Measurements from ENCODE around the gene CNPY3.

Gene CNPY3

DNA sequence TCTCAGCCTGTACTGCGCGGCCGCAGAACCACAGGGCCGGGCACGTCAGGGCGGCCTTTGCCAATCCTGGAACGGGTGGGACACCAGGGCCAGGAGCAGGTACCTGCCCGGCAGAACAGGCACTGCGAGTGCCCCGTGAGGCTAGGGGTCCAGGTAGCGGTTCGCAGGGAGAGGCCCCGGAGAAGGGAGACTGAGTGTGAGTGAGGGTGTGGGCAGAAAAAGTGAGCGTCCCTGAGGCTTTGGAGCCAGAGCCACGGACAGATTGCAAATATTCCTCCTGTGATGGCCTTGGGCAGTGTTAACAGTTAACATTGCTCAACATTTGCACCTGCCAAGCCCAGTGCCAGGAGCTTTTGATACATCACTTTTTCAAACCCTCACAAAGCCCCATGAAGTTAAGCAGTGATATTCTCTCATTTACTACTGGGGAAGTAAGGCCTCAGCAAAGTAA is 31.8 kb downstream of the CNPY3 start:
- no peak for DNase-seq

- DNase-seq = no peak
Measured at GRCh38 chr6:42962096-42962495, 32.8 kb downstream of the CNPY3 start.

DNA sequence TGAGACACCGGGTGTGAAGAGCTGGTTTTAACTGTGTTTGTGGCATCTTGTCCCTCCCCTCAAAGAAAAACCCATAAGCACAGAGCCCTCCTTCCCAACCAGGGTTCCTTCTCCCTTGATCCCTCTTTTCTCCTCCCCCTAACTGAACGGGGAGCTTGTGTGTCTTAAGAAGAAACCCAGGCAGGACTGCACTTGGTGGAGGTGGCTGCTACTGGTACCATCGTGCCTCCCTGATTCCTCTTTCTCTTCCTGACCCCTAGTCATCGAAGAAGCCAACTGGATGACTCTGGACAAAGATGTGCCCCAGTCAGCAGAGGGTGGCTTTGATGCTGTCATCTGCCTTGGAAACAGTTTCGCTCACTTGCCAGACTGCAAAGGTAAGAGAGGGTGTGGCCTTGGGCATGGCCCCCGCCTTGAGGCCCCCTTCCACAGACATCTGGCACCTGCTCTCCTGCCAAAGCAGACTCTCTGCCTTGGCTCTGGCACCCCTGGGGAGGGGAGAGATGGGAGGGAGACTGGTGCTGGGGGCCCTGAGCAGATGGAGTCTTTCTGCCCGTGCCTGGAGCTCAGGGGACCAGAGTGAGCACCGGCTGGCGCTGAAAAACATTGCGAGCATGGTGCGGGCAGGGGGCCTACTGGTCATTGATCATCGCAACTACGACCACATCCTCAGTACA is 33.4 kb downstream of the CNPY3 start:
- no peak for DNase-seq

DNA sequence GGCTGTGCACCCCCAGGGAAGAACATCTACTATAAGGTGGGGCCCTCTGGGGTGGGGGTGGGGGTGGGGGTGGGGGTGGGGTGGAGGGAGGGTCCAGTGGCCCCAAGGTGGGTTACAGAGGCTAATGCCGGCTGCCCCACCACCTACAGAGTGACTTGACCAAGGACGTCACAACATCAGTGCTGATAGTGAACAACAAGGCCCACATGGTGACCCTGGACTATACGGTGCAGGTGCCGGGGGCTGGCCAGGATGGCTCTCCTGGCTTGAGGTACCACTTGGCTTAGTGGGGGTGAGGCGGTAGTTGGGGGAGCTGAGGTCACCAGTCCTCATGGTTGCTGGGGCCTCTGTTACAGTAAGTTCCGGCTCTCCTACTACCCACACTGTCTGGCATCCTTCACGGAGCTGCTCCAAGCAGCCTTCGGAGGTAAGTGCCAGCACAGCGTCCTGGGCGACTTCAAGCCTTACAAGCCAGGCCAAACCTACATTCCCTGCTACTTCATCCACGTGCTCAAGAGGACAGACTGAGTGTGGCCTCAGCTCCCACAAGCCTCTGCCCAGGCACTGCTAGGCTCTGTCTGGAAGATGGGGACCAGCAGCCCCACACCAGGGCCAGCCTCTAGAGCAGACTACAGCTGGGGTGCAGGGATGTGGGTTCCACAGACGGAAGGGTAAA is 34.0 kb downstream of the CNPY3 start:
- DNase-seq = no peak

DNA sequence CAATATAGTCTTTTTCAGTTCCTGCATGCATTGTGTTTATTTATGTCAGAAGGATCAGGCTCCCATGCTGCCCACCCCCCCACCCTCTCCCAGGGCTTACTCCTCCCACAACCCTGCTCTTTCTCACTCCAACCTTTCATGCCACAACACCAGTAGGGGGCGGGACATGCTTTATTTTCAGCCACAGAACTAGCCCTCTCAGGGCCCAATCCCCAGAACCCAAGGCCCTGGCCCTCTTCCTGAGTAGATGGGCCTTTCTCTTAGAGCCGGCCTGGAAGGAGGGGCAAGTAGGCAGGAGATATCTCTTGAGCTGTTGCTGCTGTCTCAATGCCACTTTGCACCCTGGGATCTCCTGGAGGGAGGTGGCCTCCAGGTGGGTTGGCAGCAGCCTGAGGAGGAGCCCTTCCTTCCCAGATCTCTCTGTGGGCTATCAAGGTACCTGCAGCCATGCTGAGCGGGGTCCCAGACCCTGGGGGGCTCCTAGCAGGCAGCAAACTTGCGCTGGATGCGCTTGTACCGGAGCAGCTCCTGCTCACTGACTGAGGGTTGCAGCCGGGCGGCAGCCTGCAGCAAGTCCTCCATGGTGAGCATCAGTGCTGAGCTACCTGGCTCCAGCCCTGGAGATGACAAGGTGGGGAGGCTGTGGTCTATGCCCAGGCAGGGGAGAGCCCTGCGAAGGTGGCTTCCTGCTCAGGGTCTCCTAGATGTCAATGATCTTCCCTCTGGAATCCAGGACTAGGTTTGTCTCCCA is 34.8 kb downstream of the CNPY3 start:
- DNase-seq = peak; percentile 38

DNA sequence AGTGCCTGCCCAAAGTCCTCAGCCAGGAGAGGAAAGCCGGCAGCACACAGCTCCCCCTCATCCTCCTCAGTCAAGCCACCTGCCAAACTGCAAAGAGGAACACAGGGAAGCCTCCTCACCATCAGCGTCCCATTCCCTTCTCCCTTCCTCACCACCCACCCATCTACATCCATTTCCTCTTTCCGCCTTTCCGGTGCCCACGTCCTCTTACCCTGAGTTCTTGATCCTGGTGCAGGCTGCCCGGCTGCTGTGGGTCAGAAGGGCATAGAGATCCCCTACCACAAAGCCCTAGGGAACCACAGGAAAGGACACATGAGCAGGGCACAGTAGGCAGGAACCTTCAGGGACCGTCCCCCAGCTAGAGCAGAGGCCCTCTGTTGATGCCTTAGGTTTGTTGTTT is 37.3 kb downstream of the CNPY3 start:
- no peak for DNase-seq

DNA sequence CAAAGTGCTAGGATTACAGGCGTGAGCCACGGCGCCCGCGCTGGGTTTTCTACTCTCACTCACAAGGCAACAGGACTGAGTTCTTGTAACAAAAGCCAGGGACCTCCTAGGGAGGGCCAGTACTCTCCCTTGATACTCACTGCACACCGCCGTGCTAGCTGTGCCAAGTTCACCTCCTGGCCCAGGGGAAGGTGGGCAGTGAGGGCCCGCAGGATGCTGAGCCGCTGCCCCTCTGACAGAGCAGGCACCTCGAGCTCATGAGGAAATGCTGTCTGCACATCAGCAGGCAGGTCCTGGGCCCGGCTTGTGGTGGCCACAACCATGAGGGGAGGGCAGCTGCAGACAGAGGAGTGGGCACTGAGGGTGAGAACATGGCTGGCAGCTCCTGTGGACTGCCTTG is 37.9 kb downstream of the CNPY3 start:
- no peak for DNase-seq

GRCh38 chr6:42968126-42968701 is 38.9 kb downstream of the CNPY3 start:
- DNase-seq = no peak

GRCh38 chr6:42968783-42969182 is 39.5 kb downstream of the CNPY3 start:
- DNase-seq = no peak

- DNase-seq = no peak
Measured at GRCh38 chr6:42969431-42969830, 40.2 kb downstream of the CNPY3 start.

DNA sequence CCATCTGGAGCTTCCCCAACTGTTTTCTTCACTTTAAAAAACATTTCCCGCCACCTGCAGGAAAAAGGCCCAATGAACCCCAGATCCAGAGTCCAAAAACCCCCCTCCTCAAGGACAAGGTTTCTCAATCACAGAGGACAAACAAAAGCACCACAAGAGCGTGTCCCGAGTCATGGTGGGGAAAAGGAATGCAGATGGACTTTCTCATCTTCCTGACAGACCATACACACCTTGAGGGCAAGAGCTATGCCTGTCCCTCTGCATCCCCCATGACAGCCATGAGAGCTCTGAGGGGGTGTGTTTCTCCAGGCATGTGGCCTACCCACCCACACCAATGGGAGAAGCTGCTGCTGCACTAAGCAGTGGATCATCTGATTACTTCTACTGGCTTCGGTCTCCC is 40.7 kb downstream of the CNPY3 start:
- no peak for DNase-seq

- no peak for DNase-seq
Measured at GRCh38 chr6:42970871-42971612, 41.8 kb downstream of the CNPY3 start.

DNA sequence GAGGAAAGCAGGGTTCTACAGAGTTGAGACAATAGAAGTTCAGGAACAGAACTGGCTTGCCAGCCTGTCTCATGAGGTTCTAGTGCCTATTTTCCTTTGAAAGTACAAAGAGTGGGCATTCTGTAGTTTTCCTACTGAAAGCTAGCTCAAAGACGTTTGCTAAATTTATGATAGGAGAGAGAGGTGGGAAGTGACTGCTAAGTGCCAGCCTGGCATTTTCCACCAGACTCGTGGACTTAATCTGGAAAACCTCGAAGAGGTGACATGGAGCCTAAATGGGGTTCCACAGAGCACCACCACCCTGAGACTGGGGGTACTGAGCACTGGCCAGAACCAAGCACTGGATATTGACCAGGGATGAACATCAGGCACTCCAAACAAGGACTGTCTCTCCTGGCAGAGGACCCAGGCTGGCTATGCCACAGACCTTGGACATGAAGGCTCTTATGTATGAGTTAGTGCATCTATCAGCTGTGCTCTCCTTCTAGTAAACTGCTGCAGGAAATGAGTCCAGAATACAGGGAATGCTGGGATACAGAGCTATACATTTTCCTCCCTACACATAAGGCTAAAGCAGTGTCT is 42.6 kb downstream of the CNPY3 start:
- DNase-seq = no peak

DNA sequence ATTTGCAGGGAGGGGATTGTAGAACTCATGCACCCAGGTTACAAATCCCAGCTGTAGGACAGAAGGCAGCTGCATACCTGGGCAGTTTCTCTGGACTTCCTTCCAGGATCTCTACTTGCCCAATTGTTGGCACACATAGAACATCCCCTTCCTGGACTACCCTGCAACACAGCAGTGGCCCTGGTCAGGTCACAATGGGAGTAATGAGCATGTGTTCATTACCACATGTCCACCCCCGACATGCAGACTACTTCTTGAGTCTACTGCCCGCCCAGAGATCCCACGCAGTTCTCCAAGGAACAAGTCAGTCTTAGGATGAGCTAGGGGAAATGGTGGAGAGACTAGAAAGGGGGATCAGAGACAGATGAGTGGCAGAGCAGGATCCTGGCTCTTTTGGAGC is 44.6 kb downstream of the CNPY3 start:
- no peak for DNase-seq

DNA sequence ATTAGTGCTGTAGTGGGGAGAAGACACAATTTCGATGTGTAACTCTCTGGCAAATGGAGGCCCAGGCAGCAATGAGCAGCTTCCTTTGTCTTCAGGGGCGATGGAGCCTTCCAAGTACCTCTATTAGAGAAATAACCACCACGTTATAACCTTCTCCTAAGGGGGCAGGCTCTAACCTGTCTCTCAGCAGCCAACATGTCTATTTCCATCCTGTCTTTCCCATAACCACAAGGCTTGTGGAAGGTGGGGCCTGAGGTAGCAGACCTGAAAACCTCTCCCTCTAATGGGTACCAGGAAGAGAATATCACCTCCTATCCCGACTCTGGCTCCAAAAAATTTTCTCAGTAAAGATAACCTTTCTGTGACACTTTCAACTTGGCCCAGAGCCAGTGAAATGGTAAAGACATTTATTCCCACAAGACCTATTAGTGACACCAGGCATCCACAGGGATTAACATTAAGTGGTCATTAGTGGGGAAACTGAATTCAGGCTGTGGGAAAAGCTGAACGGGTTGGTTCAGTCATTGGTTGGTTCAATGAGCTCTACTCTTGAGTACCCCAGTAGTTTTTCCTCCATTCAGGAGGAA is 45.7 kb downstream of the CNPY3 start:
- peak; percentile 21 for DNase-seq

- DNase-seq = no peak
Measured at GRCh38 chr6:42978487-42978838, 49.2 kb downstream of the CNPY3 start.

DNA sequence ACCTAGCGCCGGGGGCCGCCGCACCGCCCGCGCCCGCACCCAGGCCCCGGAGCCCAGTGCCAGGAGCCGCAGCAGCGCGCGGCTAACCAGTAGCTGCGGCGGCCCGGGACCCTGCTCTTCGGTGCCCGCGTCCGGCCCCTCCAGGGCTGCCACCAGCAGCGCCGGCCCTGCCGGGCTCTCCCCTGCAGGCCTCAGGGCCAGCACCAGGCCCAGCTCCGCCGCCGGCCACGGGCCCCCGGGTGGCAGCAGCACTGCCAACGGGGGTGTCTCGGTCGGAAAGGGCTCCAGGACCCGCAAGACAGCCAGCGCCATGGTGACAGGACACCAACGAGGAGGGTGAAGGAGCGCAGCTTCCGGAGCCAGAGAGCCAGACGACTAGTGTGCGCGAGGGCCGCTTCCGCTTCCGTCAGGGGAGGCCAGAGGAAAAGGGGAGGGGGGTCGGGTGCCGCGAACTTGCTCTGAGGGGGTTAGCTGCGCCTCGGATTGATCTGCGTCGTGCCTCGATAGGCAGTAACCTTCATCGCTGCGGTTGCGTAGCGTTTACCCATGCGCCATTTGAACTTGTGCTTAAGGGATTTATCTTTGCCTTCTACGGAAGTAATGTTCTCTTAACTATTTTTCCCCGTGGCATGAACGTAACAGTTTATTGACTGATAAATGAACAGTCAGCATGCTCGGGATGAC is 49.7 kb downstream of the CNPY3 start, which contains the start of gene PEX6:
TSS of gene PEX6 (minus strand) at position 343 of the 684 bp plus-strand sequence. CDS start at position 312, 31 bp downstream.
- peak; percentile 96 for DNase-seq

DNA sequence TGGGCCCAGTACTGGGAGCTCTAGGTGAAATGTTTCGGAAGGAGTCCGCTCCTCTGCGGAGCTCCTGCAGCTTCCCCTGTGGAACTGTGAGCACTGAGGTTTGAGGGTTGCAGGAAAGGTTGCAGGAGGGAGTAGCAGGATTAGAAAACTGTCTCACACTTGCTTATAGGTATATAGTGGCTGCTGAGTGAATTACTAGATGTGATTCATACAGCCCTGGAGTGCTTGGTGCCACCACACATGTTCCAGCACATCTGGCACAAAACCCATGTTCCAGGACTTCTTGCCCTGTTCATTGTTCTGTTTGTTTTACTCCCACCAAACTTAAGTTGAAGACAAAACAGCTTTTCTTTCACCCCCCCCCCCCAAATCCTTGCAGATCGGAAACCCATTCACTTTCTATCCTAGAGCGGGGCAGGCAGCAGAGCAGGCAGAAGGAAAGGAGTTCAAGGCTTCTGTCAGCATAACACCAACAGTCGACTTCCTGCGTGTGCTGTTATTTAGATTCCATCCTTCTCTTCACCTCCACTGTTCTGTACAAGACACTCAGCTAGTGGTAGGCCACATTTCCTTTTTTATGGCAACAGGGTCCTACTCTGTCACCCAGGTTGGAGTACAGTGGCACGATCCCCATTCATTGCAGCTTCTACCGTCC is 50.4 kb downstream of the CNPY3 start:
- DNase-seq = no peak

DNA sequence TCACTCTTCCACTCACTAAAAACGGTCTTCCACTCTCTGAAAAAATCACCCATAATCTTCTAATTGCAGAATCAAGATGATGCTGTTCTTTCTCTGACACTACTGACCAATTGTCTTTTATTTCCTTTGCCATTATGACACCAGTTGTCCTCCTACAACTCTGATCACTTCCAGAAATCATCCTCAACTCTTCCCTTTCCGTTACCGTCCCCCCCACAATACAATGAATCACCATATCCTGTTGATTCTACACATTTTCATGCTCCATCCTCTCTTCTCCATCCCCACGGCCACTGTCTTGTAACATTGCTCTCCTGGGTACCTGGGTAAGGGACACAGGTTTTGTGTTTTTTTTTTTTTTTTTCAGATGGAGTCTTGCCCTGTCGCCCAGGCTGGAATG is 52.6 kb downstream of the CNPY3 start:
- DNase-seq = no peak

DNA sequence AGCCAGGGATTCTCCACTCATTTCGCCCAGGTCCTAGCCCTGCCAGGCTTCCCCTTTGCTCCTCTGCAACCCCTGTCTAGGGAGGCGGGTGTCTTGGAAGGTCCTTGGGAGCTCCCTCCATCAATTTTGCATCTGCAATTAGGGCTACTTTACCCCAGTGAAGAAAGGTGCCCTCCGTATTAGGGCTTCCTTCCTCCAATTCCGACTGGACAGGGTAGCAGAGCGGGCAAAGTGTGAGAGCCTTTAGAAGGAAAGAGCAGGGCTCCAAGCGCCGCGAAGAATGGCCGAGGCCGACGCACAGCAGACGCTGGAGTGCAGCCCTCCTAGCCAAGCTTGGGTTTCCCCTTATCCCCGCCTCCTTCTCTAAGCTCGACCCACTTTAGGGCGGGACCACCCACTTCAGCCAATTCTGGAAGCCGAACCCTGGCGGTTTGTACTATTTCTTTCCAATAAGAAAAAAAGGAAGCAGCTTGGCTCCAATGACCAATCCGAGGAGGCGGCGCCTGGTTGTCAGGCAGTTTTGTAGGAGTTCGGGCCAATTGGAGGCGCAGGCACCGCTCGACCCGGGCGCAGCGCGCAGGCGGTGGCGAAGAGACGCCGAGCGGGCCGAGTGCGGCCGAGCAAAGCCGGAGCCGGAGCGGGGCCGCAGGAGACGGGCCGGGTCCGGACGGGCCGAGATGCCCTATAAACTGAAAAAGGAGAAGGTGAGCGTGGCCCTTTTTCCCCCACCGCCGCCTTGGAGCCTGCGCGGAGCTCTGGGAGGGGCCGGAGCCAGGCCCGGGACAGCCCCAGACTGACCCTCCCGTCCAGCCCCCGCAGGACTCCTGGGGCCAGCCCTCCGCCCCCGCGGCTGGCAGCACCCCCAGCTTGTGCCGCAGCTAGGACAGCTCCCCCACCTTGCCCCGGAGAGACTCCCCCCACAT is 55.0 kb downstream of the CNPY3 start, which contains the start of gene PPP2R5D:
TSS of gene PPP2R5D (plus strand) at position 570 of the 923 bp plus-strand sequence. CDS start at position 678, 108 bp downstream.
- DNase-seq = peak; percentile 99

All from eye (tissue), 1 donor.